GM12891 (cell line): Measurements from ENCODE around the gene FARSB.

Source experiments
- PAX5 ChIP-seq: IDR thresholded peaks from 2 replicates; pipeline ENCODE4 v1.6.1; 2011; ENCODE audit warnings: low read length, moderate library complexity, mild to moderate bottlenecking; ENCODE audit not compliant: insufficient read depth, severe bottlenecking
- POLR2A ChIP-seq: IDR thresholded peaks from 2 replicates; pipeline ENCODE4 v1.6.1; 2011; ENCODE audit warnings: low read depth, low read length, control low read depth
- POLR2AphosphoS5 ChIP-seq: IDR thresholded peaks from 2 replicates; pipeline ENCODE4 v1.6.1; 2011; ENCODE audit warnings: low read depth, low read length, control low read depth
- POU2F2 ChIP-seq: IDR thresholded peaks from 2 replicates; pipeline ENCODE4 v1.6.1; 2011; ENCODE audit warnings: low read depth, mild to moderate bottlenecking, control low read depth, low read length, moderate library complexity
- SPI1 ChIP-seq: IDR thresholded peaks from 2 replicates; pipeline ENCODE4 v1.6.1; 2011; ENCODE audit warnings: low read depth, low read length, control low read depth
- TAF1 ChIP-seq: IDR thresholded peaks from 2 replicates; pipeline ENCODE4 v1.6.1; 2011; ENCODE audit warnings: low read depth, low read length, control low read depth

DNA sequence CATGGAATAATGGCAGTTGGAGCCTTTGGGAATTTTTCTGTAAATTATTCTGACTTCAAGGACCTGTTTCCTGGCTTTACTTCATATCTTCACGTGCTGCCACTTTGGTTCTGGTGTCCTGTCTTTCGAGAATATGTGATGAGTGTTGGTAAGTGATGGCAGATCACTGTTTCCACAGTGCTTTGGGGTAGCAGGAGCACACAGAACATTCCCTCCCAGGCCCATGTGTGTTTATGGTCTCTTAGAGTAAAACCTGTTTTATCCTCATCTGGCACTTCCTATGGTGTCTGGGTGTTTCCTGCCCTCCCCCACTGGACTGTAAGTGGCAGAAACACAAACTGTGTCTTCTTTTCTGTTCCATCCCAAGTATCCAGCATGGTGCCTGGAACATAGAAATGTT lies 33.4 kb upstream of the FARSB start:
- TF ChIP-seq POLR2A: no peak
- no peak for TF ChIP-seq TAF1
- TF ChIP-seq POLR2AphosphoS5: no peak
- no peak for TF ChIP-seq PAX5
- TF ChIP-seq POU2F2: no peak
- TF ChIP-seq SPI1: no peak
